ENCODE results near the gene LMTK2. TPM values are rescaled to one million over a fixed set of nuclear protein-coding genes. Genes with fewer than 3 reads are reported as not detected.

LMTK2 gene
- total and polyA plus RNA-seq, 2 donors (not counting 1 experiment from before 2014, with no cell fraction given): 5.2 to 6.9 TPM

- H2AFZ ChIP-seq (ENCODE audit: low read length): no peak overlapping the region
- no peak overlapping the region for H3K9ac ChIP-seq (ENCODE audit: insufficient read depth, low read length)
- H3K4me2 ChIP-seq (ENCODE audit: extremely low read depth, insufficient read depth, low read length): no peak overlapping the region
- TF ChIP-seq EZH2 (IDR thresholded peaks at IDR 0.05; ENCODE audit: low read length, missing control alignments): no peak
- TF ChIP-seq CTCF (conservative IDR thresholded peaks at IDR 0.05 in 1 of 2, IDR thresholded peaks at IDR 0.05 in 1 of 2; ENCODE audit: low read depth in 1 of 2, low read length in 2 of 2): no peak
- DNase-seq (ENCODE audit: low read depth in 2 of 2): no peak
- no peaks in the 10 kb centered on the region for H3K79me2 ChIP-seq (ENCODE audit: control insufficient read depth, insufficient read depth, low read length)
- no peaks in the 10 kb centered on the region for H4K20me1 ChIP-seq (ENCODE audit: control insufficient read depth, extremely low read depth, insufficient read depth, low read length)
- H3K27me3 ChIP-seq (ENCODE audit: control insufficient read depth, insufficient read depth, low read length): no peaks in the 10 kb centered on the region
- no peak overlapping the region for H3K27ac ChIP-seq (ENCODE audit: insufficient read depth, low read length)
- peaks cover 4% of the 10 kb centered on the region for H3K36me3 ChIP-seq (ENCODE audit: control insufficient read depth, insufficient read depth, low read length)
- H3K4me1 ChIP-seq (ENCODE audit: control insufficient read depth, extremely low read depth, insufficient read depth, low read length): no peaks in the 10 kb centered on the region
- H3K9me3 ChIP-seq (ENCODE audit: control insufficient read depth, insufficient read depth, low read depth, low read length): no peaks in the 10 kb centered on the region
- H3K4me3 ChIP-seq (replicated peaks in 1 of 4; ENCODE audit: control extremely low read depth in 1 of 4, insufficient read depth in 1 of 4, low read depth in 3 of 4, low read length in 4 of 4): no peak overlapping the region
Observed at GRCh38 chr7:98193474-98194180, 87.0 kb downstream of the LMTK2 start.

GRCh38 chr7:98194186-98194585 lies 87.5 kb downstream of the LMTK2 start:
- H3K9me3 ChIP-seq (ENCODE audit: control insufficient read depth, insufficient read depth, low read depth, low read length): no peaks in the 10 kb centered on the region
- no peak overlapping the region for H3K4me3 ChIP-seq (replicated peaks in 1 of 4; ENCODE audit: control extremely low read depth in 1 of 4, insufficient read depth in 1 of 4, low read depth in 3 of 4, low read length in 4 of 4)
- H3K79me2 ChIP-seq (ENCODE audit: control insufficient read depth, insufficient read depth, low read length): no peaks in the 10 kb centered on the region
- H3K36me3 ChIP-seq (ENCODE audit: control insufficient read depth, insufficient read depth, low read length): peaks cover 4% of the 10 kb centered on the region
- no peak overlapping the region for H3K27ac ChIP-seq (ENCODE audit: insufficient read depth, low read length)
- no peak for DNase-seq (ENCODE audit: low read depth in 2 of 2)
- H3K27me3 ChIP-seq (ENCODE audit: control insufficient read depth, insufficient read depth, low read length): no peaks in the 10 kb centered on the region
- H3K4me2 ChIP-seq (ENCODE audit: extremely low read depth, insufficient read depth, low read length): no peak overlapping the region
- H3K4me1 ChIP-seq (ENCODE audit: control insufficient read depth, extremely low read depth, insufficient read depth, low read length): no peaks in the 10 kb centered on the region
- no peak overlapping the region for H3K9ac ChIP-seq (ENCODE audit: insufficient read depth, low read length)
- no peaks in the 10 kb centered on the region for H4K20me1 ChIP-seq (ENCODE audit: control insufficient read depth, extremely low read depth, insufficient read depth, low read length)
- no peak overlapping the region for H2AFZ ChIP-seq (ENCODE audit: low read length)
- TF ChIP-seq CTCF (conservative IDR thresholded peaks at IDR 0.05 in 1 of 2, IDR thresholded peaks at IDR 0.05 in 1 of 2; ENCODE audit: low read depth in 1 of 2, low read length in 2 of 2) (no peak), EZH2 (IDR thresholded peaks at IDR 0.05; ENCODE audit: low read length, missing control alignments) (no peak)

GRCh38 chr7:98194672-98195457 lies 88.2 kb downstream of the LMTK2 start:
- Histone ChIP-seq H3K4me1 (ENCODE audit: control insufficient read depth, extremely low read depth, insufficient read depth, low read length) (no peaks in the 10 kb centered on the region), H3K9ac (ENCODE audit: insufficient read depth, low read length) (no peak overlapping the region), H3K27ac (ENCODE audit: insufficient read depth, low read length) (no peak overlapping the region), H3K36me3 (ENCODE audit: control insufficient read depth, insufficient read depth, low read length) (peaks cover 4% of the 10 kb centered on the region), H3K79me2 (ENCODE audit: control insufficient read depth, insufficient read depth, low read length) (no peaks in the 10 kb centered on the region), H2AFZ (ENCODE audit: low read length) (no peak overlapping the region), H3K27me3 (ENCODE audit: control insufficient read depth, insufficient read depth, low read length) (no peaks in the 10 kb centered on the region), H3K4me2 (ENCODE audit: extremely low read depth, insufficient read depth, low read length) (no peak overlapping the region), H3K4me3 (replicated peaks in 1 of 4; ENCODE audit: control extremely low read depth in 1 of 4, insufficient read depth in 1 of 4, low read depth in 3 of 4, low read length in 4 of 4) (no peak overlapping the region), H4K20me1 (ENCODE audit: control insufficient read depth, extremely low read depth, insufficient read depth, low read length) (no peaks in the 10 kb centered on the region), H3K9me3 (ENCODE audit: control insufficient read depth, insufficient read depth, low read depth, low read length) (no peaks in the 10 kb centered on the region)
- DNase-seq (ENCODE audit: low read depth in 2 of 2): peak in 1 of 2 donors; percentile 45
- no peak for TF ChIP-seq EZH2 (IDR thresholded peaks at IDR 0.05; ENCODE audit: low read length, missing control alignments)
- TF ChIP-seq CTCF (conservative IDR thresholded peaks at IDR 0.05 in 1 of 2, IDR thresholded peaks at IDR 0.05 in 1 of 2; ENCODE audit: low read depth in 1 of 2, low read length in 2 of 2): no peak

All from fibroblast of lung (primary cell).